GM18519 (cell line): ENCODE measurements around the gene NRCAM.

Experiments
- ATAC-seq: cut with Tn5 transposase; IDR thresholded peaks from one replicate; pipeline ENCODE4 v1.9.1; 2021; ENCODE audit warnings: mild to moderate bottlenecking, moderate library complexity; ENCODE audit not compliant: unreplicated experiment, low FRiP score

Gene NRCAM

DNA sequence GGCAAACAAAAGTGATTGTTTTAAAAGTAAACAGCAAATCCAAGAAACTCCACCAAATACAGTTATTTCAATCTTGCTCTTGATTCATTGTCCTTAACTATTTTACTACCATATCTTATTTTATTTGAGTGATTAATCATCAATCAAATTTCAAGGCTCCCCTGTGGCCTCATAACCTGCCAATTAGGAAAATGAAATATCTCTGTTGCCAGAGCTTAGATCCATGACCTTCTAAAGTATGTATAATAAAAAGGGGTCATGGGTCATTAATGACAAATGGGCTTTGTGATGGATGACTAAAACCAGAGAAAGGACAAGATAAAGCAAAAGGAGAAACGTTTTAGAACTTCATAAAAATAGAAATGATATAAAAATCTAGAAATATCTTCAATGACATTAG is 28.5 kb downstream of the NRCAM start:
- ATAC-seq, result no peak

DNA sequence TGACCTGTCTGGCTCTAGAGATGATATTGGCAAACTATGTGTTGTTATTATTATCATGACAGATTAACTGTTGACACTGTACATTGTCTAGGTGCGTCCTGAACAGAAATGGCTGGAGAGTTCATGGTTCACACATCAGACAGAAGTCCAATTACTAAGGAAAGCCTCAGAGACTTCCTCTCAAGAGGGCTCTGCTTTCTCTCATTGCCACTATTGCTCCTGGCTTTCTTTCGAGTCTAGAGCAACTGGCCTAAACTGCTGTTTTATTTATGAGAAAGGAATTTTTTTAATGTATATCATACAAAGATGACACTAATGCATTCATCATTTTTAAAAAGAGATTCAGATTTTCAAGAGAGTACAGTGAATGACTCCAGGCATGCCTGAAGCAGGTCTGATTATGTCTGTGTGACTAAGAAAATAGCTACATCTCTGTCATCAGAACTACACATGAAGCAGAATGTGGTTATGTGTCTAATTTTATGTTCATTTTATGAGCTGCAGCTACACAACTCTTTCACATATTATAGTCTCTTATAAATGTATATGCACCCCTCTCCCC is 30.4 kb downstream of the NRCAM start:
- no peak for ATAC-seq

DNA sequence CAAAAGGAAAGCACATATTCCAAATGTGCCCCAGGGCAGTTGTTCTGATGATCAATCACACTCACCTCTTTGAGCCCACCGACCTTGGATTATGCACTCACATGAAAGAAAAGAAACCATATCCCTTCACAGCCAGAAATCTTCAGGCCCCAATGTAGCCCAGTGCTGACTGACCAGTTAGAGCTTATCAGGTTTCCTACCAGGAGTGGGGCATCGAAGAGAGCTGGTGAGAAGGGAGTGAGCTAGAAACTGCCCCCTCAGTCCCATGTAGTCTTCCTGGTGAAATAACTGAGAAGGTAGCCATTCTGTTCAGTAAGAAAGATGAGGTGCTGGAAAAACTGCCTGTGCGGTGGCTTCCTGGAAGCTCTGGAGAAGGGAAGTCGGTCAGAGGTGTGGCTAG is 32.2 kb downstream of the NRCAM start:
- ATAC-seq, result no peak

DNA sequence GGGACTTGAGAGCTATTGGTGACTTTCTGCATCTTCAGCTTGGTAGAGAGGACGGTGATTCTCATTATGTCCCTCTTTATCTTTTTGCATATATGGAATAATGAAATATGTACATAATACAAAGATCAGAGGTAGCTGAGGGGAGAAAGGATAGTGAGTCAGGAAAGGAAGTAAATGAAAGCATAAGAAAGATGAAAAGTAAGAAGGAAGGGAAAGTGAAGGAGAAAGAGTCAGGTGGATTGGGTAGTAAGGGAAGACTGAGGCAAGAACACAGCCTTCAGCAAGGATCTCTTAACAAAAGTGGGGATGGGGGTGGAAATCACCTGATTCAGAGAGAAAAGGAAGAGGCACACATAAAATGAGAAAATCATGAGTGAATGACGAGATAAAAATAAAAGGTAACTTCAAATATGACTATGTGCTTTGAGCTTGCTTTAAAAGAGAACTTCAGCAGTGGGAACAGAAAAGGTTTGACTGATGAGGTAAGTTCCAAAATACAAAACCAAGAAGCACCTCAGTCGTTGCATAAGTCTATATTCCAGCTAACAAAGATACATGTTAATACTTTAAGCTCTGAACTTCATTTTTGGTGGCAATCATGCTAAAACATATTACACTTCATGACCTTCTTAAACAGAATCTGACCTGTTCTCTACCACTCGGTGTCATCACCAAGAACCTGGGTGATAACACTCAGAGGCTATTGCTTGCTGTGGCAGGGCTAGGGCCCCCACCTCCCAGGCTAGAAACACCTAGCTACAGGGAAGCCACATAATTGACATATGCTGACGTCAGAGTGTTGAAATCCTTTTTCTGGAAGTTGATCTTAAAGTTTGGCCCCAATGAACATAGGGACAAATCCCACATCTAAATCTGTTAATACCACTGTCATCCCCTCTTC is 32.9 kb downstream of the NRCAM start:
- ATAC-seq, result no peak

DNA sequence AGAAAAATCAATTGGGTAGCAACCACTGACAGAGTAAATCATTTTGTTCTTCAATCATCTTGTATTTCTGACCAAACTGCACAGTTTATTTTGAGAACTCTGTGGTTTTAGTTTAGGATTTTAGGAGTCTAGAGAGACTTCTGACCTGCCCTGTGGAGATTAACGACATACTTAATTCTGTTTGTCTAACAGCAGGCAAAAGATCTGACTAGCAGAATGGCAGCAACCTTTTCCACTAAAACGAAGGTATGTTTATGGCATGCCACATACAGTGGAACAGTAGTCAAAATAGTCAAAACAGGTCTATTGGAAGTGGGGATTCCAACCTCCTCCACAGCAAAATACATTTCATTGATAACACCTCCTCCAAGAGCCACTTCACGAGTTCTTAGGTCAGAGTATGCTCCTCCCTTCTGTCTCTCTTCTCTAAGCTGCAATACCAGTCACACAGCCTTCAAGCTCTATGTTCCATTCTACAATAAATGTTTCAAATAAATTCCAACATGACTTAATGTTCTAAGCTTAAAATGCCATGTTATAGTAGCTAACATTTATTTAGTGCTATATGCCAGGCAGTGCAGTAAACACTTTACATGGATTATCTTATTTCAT is 34.4 kb downstream of the NRCAM start:
- no peak for ATAC-seq

DNA sequence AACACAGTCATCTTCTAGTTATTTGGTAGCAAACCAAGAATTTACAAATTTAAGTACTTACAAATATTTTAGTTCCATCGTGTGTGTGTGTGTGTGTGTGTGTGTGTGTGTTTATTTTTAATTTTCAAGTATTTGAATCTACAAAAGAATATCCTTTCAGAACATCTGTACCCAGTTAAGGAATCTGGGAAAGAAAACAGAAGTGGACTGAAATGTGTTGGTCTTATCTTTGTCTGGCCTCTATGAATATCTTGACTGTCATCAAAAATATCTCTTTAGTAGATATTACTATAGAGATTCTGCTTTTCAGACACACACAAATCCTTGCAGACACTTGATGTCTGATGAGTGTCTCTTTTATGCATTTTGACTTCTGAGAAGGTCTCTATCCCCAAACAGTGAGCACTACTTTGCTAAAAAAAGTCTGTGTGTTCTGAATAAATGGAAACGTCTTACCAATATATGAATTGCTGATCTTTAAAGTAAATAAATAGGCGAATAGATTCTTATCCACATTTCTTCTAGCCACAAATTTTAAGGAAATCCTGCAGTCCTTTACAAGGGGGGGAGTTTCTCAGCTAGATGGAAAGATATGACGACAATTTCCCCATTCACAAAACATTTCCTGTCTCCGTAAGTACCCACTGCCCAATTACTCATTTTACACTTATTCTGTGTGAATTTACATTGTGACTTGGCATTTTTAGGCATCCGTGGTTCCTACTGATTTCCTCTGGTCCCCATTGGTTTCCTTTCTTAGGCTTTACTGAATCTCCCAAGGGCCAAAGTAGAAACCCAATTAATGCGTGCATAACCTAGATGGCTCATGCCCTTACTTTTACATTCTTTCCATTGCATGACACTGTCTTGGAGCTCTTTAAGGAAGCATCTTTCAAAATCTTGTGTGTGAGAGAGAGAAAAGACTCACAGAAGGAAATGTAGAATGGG is 36.0 kb downstream of the NRCAM start:
- no peak for ATAC-seq

DNA sequence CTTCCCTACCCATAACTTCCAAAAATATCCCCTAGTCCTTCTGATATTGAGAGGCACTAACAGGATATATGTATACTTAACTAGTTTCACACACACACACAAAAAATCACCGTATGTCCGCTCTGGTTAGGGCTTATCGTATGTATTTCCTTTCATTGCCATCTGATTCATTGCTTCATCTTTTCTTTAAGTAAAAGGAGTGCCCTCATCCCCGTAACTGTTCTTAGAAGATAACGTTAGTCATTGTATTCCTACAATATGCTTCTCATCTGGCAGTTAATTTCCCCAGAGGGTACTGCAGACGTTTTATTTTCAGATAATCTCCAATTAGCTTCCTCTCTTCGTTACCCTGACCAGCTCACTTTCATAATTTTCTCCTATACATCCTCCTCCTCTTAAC is 37.3 kb downstream of the NRCAM start:
- ATAC-seq, result no peak

DNA sequence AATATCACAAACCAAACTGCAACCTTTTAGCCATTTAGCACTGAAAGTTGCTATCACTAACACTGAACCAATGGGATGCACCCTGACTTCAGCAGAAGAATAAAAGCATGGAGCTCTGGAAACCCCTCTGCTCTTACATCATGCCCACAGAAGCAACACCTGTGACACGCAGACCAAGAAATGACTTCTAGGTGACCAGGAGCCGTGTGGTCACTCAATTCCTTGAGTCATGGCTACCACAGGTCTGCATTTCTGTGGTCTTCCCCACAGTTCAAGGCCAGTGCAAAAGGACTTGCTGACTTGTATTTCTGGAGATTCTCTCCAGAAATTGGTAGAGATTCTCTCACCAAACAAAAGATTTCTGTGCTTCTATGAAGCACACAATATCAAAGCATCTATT is 38.3 kb downstream of the NRCAM start:
- no peak for ATAC-seq

DNA sequence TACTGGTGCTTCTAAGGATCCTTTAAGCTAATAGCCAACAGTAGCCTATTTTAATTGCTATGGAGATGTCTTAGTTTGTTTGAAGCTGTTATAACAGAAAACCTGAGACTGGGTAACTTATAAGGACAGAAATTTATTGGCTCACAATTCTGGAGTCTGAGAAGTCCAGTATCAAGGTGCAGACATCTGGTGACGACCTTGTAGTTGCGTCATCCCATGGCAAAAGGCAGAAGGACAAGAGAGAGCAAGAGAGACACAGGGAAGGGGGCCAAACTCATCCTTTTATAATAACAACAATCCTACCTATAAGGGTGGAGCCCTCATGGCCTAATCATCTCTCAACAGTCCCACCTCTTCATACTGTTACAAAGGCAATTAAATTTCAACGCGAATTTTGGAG is 39.1 kb downstream of the NRCAM start:
- no peak for ATAC-seq

DNA sequence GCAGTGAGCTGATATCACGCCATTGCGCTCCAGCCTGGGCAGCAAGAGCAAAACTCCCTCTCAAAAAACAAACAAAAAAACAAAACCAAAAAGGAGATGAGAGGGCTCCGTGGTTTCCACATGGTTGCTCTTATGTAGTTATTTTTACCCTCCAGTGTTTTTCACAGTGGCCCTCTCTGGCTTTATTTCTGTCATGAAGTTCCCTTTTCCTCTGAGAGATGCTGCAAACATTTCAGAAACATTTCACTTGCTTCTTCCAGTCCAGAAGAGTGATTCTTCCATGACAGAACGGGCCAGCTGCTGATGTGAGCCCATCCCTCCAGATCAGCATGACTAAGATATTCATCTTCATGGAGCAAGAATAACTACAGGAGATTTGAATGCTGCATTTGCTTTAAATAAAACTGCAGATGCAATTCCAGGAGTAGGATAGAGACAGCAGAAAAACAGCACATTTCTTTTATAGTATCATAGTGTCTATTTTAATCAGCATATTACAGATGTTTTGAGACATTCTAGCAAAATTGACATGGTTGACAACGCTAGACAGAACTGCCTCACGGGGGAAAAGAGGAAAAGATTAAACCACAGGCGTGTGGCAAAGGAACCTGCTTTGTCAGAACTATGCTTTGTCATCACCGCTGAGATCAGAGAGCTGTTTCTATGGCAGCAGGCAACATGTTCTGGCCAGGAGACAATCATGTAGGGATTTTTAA is 40.3 kb downstream of the NRCAM start:
- peak; percentile 73 for ATAC-seq

DNA sequence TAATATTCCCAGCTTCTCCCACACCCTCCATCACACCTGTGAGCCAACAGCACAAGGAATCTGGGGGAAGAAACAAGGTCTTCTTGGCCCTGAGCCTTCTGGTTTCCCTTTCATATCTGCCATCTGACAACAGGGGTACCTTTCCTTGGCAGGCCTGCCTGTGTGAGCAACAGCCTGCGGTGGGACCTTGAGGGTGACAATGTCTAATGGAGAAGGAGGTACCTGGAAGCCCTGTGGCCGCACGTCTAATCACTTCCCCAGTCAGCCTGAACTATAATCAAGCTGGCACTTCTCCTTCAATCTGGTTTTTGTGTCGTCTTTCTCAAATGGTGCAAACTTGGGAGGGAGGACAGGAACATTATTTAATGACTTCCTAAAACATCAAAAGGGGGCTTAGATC is 41.2 kb downstream of the NRCAM start:
- no peak for ATAC-seq

DNA sequence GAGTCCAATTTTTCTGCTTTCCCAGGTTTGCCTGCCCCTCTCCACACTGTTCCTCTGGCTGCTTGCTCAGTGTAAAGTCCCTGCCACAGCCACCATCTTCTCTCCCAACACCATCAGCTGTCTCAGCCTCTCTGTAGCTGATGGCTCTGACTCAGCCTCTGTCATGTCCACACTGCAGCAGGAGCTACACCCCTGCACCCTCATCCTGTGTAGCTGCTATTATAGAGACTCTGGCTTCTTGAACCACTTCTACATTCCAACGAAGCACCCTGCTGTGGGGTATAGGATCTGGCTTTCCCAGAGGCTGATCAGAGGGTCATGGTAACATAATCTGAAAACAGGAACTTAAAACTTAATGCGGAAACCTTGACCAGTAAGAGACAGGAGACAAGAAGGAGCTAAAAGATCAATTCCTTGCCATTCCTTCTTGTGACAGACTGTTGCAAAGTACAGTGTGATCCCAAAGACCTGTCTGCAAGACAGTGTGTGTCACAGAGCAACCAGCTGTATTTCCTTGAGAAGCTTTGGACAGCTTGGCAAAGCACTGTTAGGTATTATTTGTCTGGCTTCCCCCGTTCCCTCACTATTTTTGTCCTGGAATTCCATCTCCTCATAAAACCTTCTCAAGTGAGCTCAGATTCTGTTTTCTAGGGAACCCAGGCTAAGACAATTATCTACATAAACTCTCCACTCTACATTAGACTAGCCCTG is 42.3 kb downstream of the NRCAM start:
- no peak for ATAC-seq

DNA sequence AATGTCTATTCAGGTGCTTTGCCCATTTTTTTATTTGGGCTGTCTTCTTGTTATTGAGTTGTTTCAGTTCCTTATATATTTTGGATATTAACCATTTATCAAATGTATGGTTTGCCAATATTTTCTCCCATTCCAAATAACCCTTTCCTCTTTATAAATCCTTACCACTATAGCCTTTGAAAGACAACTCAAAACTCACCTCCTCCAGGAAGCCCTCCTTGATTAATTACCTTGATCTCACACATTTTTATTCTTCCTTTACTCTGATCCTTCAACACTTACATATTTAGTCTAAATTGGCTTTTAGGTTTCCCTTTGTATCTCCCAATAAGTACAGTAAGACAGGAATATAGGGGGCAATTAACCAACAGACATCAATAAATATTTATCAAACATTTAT is 42.9 kb downstream of the NRCAM start:
- ATAC-seq, result no peak

DNA sequence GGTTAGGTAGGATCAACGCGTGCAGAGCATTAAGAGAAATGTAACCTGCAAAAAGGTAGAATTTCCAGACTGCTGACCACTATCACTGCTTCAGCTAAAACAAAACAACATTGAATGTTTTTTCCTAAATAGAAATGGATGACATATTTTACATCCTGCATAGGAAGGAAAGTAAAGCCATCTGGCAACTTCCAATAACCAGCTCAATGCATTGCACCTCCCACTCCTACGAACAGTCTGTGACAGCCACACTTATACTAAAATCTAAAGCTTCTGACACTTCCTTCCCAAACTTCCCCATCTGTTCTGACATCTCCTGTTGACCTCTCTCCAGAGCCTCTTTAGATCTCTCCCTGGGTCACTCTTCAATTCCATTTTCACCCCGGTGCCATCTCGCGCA is 47.1 kb downstream of the NRCAM start:
- ATAC-seq, result no peak

DNA sequence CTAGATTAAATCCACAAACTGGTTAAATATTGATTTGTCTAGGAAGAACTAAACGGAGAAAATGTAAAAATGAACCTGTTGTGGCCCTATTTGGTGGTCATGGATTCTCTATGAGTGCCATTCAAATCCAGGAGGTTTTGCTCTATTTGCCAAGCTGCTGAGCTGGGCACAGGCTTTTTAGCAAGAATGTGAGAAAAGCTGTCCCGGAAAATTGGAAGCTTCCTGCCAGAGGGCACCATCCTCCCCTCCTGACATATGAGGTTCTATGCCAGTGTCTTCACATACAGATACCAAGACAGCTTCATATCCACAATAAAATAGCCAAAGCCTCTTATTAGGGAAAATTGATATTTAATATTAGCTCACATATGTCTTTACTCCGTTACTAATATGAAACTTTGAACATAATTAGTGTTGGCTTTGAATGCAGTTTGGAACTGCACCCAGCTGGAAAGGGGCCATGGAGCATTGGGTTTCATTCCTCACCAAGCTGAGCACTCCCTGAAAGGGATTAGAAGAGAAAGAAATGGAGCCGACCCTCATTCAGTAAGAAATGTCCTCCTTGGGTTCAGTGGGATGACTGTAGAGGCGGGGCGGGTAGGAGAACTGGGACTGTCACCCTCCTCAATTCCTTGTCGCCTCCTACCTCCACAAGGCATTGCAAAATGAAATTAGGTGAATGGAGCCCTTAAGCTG is 47.8 kb downstream of the NRCAM start:
- ATAC-seq, result no peak

DNA sequence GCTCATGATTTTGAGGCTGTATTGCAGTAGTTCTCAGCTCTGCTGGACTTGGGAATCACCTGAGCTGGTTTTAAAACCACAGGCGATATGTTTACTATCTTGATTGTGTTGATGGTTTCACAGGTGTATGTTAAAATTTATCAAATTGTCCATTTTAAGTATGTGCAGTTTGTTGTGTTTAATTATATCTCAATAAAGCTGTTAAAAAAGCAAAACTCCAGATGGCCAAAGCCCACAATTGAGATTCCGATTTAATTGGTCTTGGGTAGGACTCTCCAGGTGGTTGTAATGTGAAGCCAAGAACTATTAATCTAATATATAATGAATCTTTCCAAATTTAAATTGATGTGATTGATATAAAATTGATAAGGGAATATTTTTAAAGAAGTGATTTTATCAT is 48.6 kb downstream of the NRCAM start:
- ATAC-seq, result no peak

DNA sequence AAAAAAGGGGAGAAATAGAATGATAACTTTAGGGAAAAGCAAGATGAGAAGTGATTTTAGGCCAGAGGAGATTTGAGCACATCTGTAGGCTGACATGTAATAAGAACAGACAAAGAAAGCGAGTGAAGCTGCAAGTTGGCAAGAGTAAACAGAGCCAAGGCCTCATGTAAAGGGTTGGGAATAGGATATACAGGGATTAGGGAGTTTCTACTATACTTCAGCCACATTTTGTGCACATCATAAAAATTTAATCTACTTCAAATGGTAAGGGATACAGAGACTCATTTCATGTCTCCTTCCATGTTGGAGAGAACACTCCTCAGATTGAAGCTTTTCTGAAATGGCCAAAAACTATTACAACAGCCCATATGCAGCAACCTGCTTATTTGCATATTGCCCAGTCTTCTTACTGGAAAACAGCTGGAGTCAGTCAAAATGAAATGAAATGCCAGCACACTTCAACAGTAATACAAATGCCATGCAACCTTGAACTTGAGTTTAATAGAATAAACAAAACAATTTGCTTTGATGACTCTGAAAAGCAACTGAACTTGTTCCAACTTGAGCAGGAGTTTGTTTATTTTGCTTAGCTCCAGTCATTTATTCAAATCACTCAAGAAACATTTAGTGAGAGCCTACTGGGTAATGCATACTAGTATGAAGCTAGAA is 49.9 kb downstream of the NRCAM start:
- no peak for ATAC-seq
